C4-2B (cell line): ENCODE measurements around the gene B3GNT4.
A peak's percentile ranks its signal among the peaks of the same experiment; 100 is the strongest.

Experiments used
- H3K27ac ChIP-seq: fragments of 450-650 bp; 2 replicates; pipeline ENCODE4 v1.5.1; 2017
- ZFX ChIP-seq: fragments of 450-650 bp; IDR thresholded peaks from 2 replicates; pipeline ENCODE4 v1.6.1; 2017
- TF ChIP-seq, protein P1 (sequence below): fragments of 450-650 bp; conservative IDR thresholded peaks from 2 replicates; pipeline ENCODE4 v1.5.1; 2017; ENCODE audit warnings: mild to moderate bottlenecking

B3GNT4 gene

DNA sequence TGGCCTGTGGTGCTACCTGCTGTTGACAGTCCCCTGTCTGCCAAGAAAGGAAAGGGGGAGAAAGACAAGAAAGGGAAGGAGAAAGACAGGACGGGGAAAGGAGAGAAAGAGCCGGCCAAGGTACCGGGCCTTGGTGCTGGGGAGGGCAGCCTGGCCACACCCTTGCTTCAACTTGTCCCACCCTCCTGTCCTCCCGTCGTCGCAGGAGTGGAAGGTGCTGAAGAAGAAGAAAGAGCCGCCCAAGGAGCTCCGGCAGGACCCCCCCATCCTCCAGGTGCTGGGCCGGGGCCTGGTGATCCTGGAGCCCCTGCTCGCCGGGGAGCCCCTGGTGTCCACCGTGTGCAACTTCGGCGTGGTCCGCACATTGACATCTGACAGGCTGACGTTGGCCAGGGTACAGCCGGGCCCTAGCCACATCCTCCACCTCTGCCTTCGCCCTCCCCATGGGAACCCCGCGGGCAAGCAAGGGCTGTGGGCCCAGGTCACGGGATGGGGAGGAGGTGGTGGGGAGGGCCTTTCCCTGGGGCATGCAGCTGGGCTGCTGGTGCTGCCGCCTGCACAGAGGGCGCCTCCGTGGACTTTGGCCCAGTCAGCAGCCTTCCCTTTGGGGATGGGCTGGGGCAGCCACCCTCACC, 2.9 kb upstream of the B3GNT4 start:
- no peak overlapping the region for H3K27ac ChIP-seq
- TF ChIP-seq, protein P1, sequence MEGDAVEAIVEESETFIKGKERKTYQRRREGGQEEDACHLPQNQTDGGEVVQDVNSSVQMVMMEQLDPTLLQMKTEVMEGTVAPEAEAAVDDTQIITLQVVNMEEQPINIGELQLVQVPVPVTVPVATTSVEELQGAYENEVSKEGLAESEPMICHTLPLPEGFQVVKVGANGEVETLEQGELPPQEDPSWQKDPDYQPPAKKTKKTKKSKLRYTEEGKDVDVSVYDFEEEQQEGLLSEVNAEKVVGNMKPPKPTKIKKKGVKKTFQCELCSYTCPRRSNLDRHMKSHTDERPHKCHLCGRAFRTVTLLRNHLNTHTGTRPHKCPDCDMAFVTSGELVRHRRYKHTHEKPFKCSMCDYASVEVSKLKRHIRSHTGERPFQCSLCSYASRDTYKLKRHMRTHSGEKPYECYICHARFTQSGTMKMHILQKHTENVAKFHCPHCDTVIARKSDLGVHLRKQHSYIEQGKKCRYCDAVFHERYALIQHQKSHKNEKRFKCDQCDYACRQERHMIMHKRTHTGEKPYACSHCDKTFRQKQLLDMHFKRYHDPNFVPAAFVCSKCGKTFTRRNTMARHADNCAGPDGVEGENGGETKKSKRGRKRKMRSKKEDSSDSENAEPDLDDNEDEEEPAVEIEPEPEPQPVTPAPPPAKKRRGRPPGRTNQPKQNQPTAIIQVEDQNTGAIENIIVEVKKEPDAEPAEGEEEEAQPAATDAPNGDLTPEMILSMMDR, result no peak
- TF ChIP-seq ZFX, result no peak

DNA sequence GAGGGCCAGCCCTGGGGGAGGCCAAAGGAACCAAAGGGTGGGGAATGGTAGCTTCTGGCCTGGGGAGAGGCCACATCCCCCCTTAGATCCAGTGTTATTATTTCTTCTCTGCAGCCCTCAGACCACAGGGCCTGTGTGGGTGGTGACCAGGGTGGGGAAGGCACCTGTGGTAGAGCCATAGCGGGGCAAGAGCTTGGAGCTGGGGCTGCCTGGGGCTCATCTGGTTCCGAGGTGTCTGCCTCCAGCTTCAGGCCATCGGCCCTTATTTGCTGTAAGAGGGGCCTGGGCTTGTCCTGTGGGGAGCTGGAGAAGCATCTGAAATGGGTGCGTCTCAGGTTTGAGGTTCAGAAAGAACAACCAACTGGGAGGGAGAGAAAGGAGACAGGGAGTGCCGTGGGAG, 2.1 kb upstream of the B3GNT4 start:
- TF ChIP-seq ZFX, result no peak
- TF ChIP-seq, protein P1, result no peak
- H3K27ac ChIP-seq, result no peak overlapping the region

GRCh38 chr12:122202017-122202416, 1.5 kb upstream of the B3GNT4 start:
- TF ChIP-seq, protein P1, result no peak
- no peak for TF ChIP-seq ZFX
- H3K27ac ChIP-seq, result no peak overlapping the region

- peak overlapping the region; percentile 66 for H3K27ac ChIP-seq
Measured at GRCh38 chr12:122202811-122203210, 698 bp upstream of the B3GNT4 start.

DNA sequence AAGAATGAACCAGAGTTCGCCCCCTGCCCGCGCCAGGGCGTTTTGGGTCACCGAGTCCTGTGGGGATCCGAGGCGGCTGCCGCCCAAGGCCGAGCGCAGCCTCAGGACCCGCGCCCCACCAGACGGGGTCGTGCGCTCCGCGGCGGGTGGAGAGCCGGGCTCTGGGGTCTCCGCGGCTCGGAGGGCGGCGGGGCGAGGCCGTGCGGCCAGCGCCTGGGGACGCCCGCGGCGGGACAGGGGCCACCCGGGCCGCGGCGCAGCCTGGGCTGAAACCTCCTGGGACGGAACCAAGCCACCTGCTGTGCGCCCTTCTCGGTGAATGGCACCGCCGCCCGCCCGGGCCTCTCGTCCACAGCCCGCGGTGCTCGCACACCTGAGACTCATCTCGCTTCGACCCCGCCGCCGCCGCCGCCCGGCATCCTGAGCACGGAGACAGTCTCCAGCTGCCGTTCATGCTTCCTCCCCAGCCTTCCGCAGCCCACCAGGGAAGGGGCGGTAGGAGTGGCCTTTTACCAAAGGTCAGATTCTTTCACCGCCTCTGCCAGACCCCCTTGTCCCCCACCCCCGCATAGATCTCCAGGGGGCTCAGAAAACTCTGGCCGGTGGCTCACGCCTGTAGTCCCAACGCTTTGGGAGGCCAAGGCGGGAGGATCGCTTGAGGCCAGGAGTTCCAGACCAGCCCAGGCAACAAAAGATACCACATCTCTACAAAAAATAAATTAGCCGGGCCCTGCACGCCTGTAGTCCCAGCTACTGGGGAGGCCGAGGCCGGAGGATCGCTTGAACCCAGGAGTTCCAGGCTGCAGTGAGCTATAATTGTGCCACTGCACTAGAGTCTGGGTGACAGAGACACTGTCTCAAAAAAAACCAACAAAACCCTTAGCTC, 901 bp downstream of the B3GNT4 start:
- peak overlapping the region; percentile 66 for H3K27ac ChIP-seq
- no peak for TF ChIP-seq ZFX
- TF ChIP-seq, protein P1, result no peak

- no peak overlapping the region for H3K27ac ChIP-seq
- TF ChIP-seq ZFX, result no peak
- TF ChIP-seq, protein P1, result no peak
Measured at GRCh38 chr12:122205053-122205925, 1.8 kb downstream of the B3GNT4 start.

DNA sequence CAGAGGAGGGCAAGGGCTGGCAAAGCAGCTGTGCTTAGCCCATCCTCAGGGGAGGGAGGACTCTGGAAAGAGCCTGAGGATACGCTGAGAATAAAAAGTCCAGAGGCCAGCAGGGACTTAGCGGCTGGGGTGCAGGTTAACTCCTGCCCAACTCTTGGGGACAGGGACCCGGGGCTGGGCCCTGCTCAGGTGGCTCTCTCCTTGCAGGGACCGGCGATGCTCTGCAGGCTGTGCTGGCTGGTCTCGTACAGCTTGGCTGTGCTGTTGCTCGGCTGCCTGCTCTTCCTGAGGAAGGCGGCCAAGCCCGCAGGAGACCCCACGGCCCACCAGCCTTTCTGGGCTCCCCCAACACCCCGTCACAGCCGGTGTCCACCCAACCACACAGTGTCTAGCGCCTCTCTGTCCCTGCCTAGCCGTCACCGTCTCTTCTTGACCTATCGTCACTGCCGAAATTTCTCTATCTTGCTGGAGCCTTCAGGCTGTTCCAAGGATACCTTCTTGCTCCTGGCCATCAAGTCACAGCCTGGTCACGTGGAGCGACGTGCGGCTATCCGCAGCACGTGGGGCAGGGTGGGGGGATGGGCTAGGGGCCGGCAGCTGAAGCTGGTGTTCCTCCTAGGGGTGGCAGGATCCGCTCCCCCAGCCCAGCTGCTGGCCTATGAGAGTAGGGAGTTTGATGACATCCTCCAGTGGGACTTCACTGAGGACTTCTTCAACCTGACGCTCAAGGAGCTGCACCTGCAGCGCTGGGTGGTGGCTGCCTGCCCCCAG, 2.8 kb downstream of the B3GNT4 start:
- no peak overlapping the region for H3K27ac ChIP-seq
- TF ChIP-seq ZFX, result no peak
- TF ChIP-seq, protein P1, result no peak
